GM19043 (cell line): ENCODE measurements around the gene ABCF2.

ENCODE experiments used
- ATAC-seq: cut with Tn5 transposase; IDR thresholded peaks from one replicate; pipeline ENCODE4 v1.9.1; 2021; ENCODE audit warnings: low read depth; ENCODE audit not compliant: unreplicated experiment

The ABCF2 gene

GRCh38 chr7:151197932-151198331 is 29.1 kb downstream of the ABCF2 start:
- ATAC-seq: no peak

DNA sequence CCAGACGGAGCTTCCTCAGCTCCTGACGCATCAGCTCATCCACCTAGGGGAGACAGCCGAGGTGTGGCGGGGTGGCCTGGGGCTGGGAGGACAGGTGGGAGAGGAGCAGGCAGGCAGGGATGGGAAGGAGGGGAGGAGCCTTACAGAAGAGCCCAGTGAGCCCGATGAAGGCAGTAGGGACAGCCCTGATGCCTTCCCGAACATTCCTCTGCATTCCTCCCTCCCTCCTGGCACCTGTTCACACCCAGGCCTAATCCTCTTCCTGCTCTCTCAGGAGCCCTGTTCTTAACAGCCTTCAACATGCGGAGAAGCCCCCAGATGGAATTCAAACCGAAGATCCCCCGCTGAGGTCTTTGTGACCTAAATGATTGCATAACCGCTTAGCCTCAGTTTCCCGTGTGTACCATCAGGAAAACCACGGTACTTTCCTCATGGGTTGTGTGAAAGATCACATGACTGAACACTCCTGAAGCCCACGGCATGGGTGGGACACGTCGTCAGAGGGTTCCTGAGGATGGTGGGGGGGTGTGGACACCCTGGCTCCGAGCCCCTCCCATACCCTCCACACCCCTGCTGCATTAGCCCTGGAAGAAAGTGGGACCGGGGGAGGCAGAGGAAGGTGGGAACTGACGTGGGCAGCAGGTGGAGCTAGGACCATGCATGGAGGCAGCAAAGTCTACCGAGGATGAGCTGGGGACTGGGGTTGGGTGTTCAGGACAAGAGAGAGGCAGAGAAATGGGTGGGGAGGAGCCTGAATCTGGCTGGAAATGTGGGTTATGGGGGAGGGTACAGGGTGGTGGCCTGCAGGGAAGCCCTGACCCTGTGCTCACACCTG is 31.2 kb downstream of the ABCF2 start:
- no peak for ATAC-seq

GRCh38 chr7:151194188-151194587 is 32.8 kb downstream of the ABCF2 start:
- no peak for ATAC-seq

DNA sequence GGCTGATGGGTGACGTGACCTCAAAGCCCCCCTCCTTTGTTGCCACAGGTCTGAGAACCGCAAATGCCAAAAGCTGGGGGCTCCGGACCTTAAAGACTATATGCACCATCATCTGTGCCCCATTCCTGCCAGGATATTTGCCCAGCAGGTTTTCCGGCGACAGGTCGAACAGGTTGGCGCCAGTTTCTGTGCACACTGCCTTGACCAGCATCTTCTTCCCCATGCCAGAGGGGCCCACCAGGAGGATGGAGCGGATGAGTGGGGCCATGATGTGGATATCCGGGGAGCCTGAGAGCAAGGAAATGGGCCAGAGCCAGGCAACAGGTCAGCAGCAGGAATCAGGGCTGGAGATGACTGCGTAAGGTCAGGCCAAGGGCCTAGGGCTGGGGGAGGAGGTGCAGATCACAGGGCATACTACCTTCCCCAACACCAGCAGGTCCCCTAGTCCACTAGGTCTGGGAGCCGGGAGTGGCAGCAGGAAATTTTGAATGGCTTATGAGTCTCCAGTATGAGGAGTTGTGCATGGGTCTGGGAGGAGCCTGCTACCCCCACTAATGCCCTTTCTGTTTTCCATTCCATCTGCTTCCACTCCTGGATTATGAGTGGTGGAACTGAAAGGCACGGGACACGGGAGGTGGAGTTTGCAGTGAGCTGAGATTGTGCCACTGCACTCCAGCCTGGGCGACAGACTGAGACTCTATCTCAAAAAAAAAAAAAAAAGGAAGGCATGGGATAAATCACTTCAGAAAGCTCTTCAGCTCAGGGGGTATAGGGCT is 33.6 kb downstream of the ABCF2 start:
- no peak for ATAC-seq

DNA sequence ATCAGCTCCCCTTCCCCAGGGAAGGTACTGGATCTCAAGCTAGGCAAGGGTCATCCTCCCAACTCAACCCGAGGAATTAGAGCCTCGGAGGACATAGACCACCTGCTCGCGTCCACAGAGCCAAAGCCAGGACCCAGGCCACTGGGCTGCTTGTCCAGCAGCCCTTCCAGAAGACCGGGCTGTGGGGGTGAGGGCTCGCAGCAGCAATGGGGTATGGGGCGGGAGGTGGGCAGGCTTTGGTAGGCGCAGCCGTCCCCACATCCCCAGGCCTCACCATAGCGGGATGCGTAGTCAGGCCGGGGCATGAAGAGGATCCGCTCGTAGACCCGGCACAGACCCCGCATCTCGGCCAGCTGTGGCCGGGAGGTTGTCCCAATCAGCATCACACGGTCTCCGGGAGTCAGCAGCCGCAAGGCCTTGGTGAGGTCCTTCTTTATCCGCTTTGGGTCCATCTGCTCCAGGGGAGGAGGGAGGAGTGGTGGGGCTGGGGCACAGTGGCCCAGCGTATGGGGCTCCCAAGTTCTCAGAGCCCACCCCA is 34.9 kb downstream of the ABCF2 start:
- no peak for ATAC-seq

DNA sequence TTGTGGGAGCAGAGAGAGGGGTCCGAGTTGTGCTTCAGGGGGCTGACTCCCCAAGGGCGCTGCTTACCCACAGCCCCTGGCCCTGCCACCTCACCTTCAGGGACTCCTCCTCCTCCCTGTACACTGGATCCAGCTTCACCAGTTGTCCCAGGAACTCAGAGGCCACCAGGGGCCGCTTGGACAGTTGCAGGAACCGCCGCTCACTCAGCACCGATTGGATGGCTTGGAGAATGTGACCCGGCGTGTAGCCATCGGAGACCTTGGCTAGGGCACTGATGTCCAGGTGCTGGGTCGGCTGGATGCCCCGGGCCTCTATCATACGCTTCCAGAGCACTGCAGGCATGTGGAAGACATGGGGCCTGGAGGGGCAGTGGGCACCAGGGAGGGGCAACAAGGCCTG is 35.5 kb downstream of the ABCF2 start:
- ATAC-seq: no peak

- ATAC-seq: no peak
Observed at GRCh38 chr7:151189038-151189437, 38.0 kb downstream of the ABCF2 start.

GRCh38 chr7:151188252-151188542 is 38.8 kb downstream of the ABCF2 start:
- ATAC-seq: no peak

GRCh38 chr7:151187409-151188251 is 39.4 kb downstream of the ABCF2 start:
- no peak for ATAC-seq

- no peak for ATAC-seq
Observed at GRCh38 chr7:151186640-151187408, 40.2 kb downstream of the ABCF2 start, which contains the start of gene ASB10. ASB10 (minus strand) TSS chr7:151187250; CDS start chr7:151187130, 120 bp downstream.

DNA sequence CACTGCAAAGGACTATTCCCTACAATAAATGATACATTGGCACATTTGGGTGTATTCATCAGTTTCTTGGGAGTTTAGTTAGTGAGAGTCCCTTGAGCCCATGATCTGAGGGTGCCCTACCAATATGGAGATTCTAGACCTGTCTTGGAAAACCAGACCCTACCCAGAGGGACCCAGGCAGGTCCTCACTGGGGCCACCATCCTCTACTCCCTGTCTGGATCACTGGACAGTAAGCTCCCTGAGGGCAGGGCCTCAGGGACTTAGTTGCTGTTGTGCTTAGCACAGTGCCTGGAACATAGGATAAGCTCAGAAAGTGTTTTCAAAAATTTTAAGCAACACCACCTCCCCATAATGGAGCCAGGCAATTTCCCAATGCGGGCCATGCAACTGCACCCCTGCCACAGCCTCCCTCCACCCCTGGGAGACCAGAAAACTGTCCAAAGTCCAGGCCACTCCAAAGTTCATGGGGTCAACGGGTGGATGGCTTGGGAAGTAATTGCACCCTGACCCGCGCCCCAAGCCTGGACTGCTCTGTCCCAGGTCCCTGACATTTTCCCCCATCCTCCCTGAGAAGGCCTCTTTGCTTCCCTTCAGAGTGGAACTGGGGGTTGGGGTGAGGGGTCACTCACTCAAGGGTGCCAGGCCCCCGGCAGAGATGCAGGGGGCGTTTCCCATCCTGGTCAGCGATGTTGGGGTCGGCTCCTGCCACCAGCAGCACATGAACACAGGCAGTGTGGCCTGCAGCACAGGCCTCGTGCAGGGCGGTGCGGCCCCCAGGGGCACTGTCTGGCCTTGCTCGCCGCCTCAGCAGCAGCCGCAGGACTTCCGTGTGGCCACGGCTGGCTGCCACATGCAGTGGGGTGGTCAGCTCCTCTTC is 41.0 kb downstream of the ABCF2 start:
- no peak for ATAC-seq

DNA sequence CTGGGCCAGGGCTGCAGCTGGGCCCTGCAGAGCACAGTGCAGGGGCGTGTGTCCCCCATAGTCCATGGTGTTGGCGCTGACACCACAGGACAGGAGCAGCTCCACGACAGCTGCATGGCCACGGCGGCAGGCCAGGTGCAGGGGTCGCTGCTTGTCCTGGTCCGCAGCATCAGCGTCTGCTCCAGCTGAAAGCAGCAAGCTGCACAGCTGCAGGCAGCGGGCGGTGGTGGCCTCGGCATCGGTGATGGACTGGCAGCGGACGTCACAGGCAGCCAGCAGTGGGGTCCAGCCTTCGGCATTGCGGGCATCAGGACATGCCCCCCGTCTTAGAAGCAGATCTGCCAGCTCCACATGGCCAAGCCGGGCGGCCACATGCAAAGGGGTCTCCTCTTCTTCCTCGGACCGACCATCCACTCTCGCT is 46.0 kb downstream of the ABCF2 start:
- no peak for ATAC-seq

GRCh38 chr7:151179946-151180345 is 47.1 kb downstream of the ABCF2 start:
- no peak for ATAC-seq

DNA sequence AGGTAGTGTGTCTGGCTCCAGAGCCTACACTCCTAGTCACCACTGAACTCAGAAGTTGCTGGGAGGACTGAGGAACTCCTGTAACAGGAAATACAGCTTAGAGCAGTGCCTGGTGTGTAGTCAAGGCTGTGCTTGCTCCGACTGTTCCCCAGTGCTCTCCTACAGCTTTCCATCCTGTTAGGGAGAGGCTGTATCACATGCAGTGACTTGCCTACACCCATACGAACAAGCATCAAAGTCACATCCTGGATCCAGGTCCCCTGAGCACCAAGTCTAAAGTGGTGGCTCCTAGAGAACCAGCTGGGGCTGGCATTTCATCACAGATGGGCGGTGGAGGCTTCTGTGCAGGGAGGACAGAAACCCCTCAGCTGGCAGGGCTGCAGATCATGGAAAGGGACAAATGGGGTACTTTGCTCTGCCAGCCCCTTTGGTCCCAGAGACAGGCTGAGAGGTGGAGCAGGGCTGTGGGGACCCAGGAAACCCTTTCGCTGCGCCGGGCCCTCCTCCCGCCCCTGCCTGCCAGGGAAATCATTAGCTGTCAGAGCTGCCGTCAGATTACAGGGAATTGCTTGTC is 47.6 kb downstream of the ABCF2 start:
- no peak for ATAC-seq

DNA sequence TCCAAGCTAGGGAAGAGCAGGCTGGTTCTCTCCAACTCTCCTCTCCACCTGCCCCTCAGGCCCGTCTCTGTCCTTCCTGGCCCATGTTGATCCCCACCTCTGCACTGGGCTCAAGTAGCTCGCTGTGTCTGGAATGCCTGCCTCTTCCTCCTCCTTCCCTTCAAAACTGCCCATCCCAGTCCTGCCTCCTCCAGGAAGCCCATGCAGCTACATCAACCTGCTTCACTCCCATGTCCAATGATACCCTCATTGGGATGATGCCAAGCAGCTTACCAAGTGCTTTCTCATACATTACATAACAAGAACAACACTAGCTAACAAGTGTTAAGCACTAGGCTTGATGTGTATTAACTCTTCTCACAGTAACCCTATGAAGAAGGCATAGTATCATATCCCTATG is 48.2 kb downstream of the ABCF2 start:
- no peak for ATAC-seq

- ATAC-seq: no peak
Observed at GRCh38 chr7:151178236-151178635, 48.8 kb downstream of the ABCF2 start.

- no peak for ATAC-seq
Observed at GRCh38 chr7:151177310-151177709, 49.7 kb downstream of the ABCF2 start.

- no peak for ATAC-seq
Observed at GRCh38 chr7:151176401-151176800, 50.6 kb downstream of the ABCF2 start.
